ENCODE results near the gene STX5.
"Not testable (repeated sequence)": the region's sequence is repeated elsewhere in the genome, so short reads cannot be mapped to it uniquely, and the experiment has no call there.

Gene STX5

GRCh38 chr11:62778441-62778840, 53.4 kb downstream of the STX5 start:
- no peak for DNase-seq

GRCh38 chr11:62777389-62777788, 54.5 kb downstream of the STX5 start:
- DNase-seq, result no peak

GRCh38 chr11:62775646-62776045, 56.2 kb downstream of the STX5 start:
- DNase-seq, result no peak

GRCh38 chr11:62774407-62774806, 57.4 kb downstream of the STX5 start:
- DNase-seq, result no peak

GRCh38 chr11:62771144-62772021, 60.5 kb downstream of the STX5 start, which contains the start of gene TAF6L:
Gene TAF6L (plus strand): TSS chr11:62771396. CDS start chr11:62775784, 4,388 bp downstream.
- peak; percentile 99 for DNase-seq

GRCh38 chr11:62770778-62771143, 61.1 kb downstream of the STX5 start:
- DNase-seq, result peak; percentile 64

- DNase-seq, result not testable (repeated sequence)
Measured at GRCh38 chr11:62760867-62761227, 71.0 kb downstream of the STX5 start.

GRCh38 chr11:62757846-62758788, 73.7 kb downstream of the STX5 start:
- no peak for DNase-seq

All from RPMI8226 (cell line).